SK-N-DZ (cell line): ENCODE measurements around the gene KCNJ4.
"Not testable (repeated sequence)": the region's sequence is repeated elsewhere in the genome, so short reads cannot be mapped to it uniquely, and the experiment has no call there.

ENCODE experiments used
- DNase-seq: peaks from one replicate; pipeline ENCODE4 v3.0.0-alpha.2; 2015; ENCODE audit warnings: low spot score

Gene KCNJ4

DNA sequence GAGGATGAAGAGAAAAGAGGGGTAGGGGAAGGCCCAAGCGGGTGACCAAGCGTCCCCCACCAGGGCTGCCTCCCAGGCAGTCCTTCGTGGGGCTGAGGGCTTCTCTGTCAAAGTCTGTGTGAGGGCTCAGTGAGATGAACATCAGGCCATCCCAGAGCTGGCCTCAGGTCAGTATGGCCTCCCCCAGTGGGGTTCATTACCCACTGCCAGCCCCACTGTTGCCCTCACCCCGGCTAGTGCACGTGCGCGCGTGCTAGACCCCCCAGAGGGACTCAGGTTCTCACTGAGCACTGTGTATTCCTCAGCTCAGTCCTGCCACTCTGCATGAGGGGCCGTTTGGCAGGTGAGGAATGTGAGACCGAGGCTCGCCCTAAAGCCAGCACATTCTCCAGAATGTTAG is 16.2 kb upstream of the KCNJ4 start:
- no peak for DNase-seq

- DNase-seq: not testable (repeated sequence)
Observed at GRCh38 chr22:38470179-38470578, 15.2 kb upstream of the KCNJ4 start.

GRCh38 chr22:38469306-38469781 is 14.3 kb upstream of the KCNJ4 start:
- no peak for DNase-seq

- no peak for DNase-seq
Observed at GRCh38 chr22:38468443-38469305, 13.7 kb upstream of the KCNJ4 start.

GRCh38 chr22:38467904-38468442 is 13.0 kb upstream of the KCNJ4 start, which contains the start of gene KDELR3:
KDELR3 (plus strand) TSS chr22:38468096; CDS start chr22:38468234, 138 bp downstream.
- DNase-seq: no peak

GRCh38 chr22:38467438-38467903 is 12.5 kb upstream of the KCNJ4 start:
- DNase-seq: no peak

- no peak for DNase-seq
Observed at GRCh38 chr22:38465673-38466490, 10.9 kb upstream of the KCNJ4 start.

- DNase-seq: no peak
Observed at GRCh38 chr22:38464992-38465672, 10.1 kb upstream of the KCNJ4 start.

- DNase-seq: peak; percentile 61
Observed at GRCh38 chr22:38462960-38463784, 8.2 kb upstream of the KCNJ4 start.

DNA sequence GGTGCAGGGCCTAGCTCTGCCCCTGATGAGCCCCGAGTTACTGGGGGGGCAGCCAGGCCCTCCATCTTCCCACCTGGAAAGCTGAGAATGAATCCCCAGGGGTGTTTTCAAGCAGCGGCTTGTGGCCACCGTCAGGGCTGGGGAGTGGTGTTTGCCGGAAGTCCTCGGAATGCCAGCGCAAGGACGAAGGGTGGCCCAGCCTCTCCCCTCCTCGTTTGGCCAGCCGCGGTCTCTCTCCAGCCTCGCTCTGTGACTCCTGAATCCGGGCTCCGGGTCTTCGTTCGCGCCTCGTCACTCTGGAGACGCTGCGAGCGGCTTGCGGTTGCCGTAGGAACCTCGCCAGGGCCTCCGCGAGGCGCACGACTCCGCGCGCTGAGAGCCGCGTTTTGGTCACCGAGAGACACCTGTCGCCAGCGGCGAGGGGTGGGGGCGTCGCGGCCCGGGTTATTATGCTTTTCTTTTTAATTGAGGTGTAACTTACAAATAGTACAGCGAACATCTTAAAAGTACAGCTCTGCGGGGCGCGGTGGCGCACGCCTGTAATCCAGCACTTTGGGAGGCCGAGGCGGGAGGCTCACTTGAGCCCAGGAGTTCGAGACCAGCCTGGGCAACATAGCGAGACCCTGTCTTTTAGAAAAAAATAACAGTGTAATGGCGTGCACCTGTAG is 6.5 kb upstream of the KCNJ4 start:
- peak; percentile 86 for DNase-seq

- DNase-seq: no peak
Observed at GRCh38 chr22:38461057-38461413, 6.0 kb upstream of the KCNJ4 start.

- no peak for DNase-seq
Observed at GRCh38 chr22:38460426-38460840, 5.4 kb upstream of the KCNJ4 start.

DNA sequence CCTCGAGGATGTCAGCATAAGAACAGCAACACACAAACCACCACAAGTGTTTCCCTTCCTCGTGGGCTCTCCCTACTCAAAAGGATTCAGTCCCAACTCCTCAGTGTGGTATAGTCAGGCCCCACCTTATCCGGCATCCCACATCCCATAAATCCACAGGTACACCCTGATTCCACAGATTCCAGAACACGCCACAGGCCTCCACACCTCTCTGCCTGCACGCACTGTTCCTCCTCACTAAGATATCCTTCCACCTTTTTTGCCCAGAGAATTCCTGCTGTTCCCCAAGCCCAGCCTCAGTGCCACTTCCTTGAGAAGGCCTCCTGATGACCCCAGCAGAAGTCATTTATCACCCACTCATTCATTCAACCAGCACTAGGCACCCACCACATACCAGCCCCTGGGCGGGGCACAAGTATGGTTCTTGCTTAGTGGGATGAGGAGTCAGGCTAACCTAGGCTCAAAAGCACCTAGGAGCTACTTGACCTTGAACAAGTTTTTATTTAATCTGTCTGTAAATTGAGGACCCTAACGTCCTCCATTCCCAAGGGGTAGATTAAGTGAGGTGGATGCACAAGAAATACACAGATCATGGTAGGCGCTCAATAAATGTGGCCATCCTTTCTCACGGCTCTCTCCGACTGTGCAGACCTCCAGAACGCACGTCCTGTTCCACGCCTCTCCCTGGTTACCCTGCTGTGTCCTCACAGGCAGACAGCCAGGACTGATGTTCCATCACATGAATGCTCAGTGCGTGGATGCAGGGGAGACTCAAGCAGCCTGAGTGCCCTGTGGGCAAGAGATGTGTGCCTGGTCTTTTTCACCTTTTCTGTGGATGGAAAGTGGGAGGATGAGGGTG is 2.1 kb upstream of the KCNJ4 start:
- no peak for DNase-seq

- no peak for DNase-seq
Observed at GRCh38 chr22:38456272-38456835, 1.4 kb upstream of the KCNJ4 start.

GRCh38 chr22:38455530-38456271 is 702 bp upstream of the KCNJ4 start:
- DNase-seq: peak; percentile 62

DNA sequence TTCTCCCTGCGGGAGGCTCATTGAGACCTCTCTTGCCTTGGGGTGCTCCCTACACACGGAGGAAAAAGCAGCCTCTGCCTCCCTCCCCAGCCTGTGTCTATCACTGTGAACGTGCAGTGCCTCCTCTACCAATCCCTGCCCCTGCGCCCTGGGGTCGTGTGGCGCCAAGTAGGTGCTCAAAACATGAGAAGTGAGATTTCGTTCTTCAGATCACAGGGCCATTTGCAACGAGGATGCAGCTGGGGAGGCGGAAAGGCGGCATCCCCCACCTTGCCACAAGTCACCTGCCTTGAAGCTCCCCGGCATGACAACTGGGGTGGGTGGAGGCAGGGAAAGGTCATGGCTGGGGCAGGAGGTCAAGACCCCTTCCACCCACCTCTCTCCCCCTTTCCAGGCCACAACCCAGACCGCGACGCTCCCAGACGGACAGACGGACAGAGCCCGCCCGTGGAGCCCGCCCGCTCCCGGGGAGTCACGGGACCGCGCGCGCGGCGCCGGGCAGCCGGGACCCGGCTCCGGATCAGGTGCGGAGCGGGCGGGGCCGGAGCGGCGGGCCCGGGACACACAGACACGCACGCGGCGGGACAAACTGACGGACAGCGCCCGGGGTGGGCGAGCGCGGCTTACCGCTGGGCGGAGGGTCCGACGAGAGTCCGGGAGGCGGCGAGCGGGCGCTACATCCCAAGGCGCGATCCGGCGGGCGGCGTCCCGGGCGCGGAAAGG is 485 bp downstream of the KCNJ4 start:
- DNase-seq: no peak

DNA sequence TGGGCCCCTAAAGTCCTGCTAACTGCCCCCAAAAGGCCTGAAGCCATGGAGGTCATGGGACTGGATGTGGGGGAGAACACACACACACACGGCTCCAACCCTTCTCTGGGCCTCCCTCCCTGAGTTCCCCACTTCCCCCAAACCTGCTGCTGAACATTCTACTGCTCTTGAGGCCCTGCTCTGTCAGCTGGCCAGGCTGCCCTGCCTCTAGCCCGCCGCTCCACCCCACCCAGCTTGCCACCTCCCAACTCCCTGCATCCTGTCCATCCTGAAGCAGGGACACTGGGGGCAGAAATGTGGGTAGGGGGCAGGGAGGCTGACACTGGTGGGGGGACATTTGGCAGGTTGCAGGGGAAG is 1.0 kb downstream of the KCNJ4 start:
- no peak for DNase-seq
